HG03025 (cell line): ENCODE measurements around the gene CNTFR.
"Not testable (repeated sequence)": the region's sequence is repeated elsewhere in the genome, so short reads cannot be mapped to it uniquely, and the experiment has no call there.

Experiments used
- ATAC-seq: cut with Tn5 transposase; IDR thresholded peaks from one replicate; pipeline ENCODE4 v1.9.1; 2021; ENCODE audit warnings: mild to moderate bottlenecking, moderate library complexity; ENCODE audit not compliant: unreplicated experiment, low FRiP score

CNTFR gene, protein sequence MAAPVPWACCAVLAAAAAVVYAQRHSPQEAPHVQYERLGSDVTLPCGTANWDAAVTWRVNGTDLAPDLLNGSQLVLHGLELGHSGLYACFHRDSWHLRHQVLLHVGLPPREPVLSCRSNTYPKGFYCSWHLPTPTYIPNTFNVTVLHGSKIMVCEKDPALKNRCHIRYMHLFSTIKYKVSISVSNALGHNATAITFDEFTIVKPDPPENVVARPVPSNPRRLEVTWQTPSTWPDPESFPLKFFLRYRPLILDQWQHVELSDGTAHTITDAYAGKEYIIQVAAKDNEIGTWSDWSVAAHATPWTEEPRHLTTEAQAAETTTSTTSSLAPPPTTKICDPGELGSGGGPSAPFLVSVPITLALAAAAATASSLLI

DNA sequence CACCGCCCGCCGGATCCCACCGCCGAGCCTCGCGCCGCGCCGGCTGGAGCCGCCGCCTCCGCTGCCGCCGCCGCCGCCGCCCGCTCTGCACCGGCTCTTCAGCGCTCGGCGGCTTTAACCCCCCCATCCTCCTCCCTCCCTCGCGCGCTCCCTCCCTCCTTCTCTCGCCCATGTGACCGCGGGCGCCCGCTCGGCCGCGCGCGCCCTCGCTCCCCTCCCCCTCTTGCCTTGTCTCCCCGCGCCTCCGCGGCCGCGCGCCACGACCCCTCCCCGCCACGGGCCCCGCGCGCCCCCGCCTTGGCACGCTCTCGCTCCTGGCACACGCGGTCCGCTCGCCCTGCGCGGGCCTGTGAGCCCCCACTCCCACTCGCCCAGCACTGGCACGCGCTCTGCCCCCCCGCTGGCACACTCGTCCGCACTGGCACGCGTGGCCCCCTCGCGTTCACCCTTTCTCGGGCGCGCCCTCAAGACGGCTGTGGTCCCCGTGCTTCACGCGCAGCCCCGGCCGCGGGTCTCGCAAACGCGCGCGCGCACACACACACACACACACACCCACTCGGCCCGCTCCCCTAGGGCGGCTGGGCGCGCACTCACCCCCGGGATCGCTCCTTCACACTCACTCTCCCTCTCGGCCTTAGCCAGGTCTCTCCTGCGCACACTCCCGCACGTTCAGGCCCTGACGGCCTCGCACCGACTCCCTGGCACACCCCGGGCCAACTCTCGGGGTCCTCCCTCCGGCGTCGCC is at the start of gene CNTFR:
CNTFR (minus strand) TSS at position 89 of the 745 bp plus-strand sequence. CDS start 20,743 bp downstream, outside the sequence.
- ATAC-seq = no peak

DNA sequence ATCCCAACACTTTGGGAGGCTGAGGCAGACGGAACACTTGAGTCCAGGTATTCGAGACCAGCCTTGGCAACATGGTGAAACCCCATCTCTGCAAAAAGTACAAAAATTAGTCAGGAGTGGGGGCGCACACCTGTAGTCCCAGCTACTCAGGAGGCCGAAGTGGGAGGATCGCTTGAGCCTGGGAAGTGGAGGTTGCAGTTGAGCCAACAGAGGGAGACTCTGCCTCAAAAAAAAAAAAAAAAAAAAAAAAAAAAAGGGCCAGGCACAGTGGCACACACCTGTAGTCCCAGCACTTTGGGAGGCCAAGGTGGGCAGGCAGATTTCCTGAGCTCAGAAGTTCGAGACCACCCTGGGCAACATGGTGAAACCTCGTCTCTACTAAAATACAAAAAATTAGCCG is 49.8 kb upstream of the CNTFR start:
- ATAC-seq = not testable (repeated sequence)

DNA sequence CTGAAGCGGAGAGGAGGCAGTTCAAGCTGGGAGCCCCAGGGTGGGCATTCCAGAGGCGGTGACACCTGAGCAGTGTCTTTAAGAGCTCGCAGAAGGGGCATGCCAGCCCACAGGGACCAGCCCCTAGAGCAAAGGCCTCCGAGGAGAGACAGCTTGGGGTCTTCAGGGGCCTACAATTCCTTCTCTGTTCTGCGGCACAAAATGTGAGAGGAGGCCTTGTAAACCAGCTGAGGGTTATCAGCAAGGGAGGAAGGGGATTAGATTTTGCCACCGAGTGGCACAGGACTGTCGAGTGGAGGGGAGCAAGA is 48.6 kb upstream of the CNTFR start:
- ATAC-seq = no peak

DNA sequence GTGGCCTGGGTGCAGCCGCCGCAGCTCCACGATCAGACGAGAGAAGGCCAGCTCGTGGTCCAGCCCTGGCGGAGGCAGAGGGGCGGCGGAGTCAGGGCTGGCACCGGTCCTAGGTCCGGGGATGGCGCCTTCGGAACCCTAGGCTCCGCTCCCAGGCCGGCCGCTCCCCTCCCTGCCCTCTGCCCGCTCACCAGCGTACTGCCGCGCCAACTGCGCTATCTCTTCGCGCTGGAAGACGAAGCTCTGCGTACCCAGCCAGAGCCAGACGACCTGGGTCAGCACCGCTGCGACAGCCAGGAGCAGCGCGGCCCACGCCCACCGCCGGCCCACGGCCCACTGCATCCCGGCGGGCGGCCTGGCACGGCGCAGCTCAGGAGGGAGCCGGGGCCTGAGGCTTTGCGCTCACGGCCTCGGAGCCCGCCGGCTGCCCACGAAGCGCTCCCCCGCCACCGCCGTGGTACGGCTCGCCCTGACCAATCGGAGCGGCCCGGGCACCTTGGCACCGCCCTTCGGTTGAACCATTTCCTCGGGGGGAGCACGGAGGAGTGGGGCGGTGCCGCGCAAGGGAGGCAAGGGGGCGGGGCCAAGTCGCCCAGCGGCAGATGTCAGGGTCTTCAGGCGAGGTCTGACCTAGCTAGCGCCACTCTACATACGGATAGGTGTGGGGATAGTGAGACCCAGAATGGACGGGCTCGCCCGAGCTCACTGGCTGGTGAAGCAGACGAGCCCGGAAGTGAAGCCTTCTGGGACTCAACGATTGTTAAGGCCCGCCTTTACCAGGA is 48.0 kb upstream of the CNTFR start, which contains the start of gene SIGMAR1:
SIGMAR1 (minus strand) TSS at position 432 of the 782 bp plus-strand sequence; CDS start at position 342, 90 bp downstream.
- ATAC-seq = peak; percentile 81

DNA sequence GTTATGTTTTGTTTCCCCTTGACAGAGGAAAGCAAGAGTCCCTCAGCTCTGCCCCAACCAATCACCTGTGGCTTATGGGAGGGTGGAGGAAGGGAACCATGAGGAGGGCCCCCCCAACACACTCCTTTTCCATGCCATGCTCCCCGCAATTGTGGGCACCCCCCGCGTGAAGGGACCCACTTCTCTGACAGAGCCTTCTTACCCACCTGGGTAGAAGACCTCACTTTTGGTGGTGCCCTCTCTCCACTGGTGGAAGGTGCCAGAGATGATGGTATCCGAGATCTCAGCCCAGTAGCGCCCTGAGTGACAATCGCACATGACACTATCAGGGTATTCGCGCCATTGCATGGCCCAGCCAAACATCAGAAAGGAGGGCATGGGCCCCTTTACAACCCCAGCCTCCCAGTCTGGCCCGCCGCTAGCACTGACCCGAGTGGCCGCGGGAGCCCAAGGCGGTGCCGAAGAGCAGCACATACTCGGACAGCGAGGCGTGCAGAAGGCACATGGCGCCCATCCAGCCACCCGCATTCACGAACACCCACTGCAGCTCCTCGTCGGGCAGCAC is 47.3 kb upstream of the CNTFR start:
- ATAC-seq = peak; percentile 23

DNA sequence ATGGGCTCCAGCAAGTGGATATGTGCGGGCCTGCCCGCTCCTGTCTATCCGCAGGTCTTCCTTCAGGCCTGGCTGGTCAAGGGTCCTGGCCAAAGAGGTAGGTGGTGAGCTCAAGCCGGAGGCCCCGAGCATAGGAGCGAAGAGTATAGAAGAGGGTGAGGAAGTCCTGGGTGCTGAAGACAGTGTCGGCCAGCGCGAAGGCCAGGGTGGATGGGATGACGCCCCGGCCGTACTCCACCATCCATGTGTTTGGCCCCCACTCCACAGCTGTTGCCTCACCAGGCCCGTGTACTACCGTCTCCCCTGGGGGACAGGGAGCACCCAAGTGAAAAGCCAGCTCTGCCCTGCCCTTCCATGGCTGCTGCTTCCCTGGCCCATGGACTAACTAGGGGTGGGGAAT is 46.0 kb upstream of the CNTFR start:
- no peak for ATAC-seq

DNA sequence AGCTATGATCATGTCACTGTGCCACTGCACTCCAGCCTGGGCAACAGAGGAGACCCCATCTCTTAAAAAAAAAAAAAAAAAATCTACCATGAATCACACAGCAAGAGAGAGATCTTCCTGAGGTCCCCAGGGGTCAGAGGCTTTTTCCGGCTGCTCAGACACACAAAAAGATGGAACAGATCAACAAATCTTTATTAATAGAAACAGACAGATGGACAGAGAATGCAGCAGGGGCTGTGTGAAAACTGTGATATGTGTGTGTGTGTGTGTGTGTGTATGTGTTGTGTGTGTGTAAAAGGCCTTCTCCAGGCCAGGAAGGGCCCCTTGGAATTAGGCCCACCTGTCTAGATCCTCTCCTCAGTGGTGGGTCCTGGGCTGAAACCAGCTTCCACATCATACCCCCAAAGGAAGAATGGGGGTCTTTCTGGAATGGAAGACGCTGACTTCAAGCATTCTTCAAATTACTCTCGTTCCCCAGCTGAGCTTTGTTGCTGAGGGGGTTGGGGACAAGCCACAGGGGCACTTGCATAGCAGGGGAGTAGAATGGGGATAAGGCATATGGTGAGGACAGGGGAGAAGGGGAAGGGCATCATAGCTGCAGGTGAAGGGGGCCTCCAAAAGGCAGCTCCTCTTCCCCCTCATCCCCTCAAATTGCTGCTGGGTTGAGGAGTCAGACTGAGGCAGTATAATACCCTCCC is 45.2 kb upstream of the CNTFR start:
- ATAC-seq = no peak

DNA sequence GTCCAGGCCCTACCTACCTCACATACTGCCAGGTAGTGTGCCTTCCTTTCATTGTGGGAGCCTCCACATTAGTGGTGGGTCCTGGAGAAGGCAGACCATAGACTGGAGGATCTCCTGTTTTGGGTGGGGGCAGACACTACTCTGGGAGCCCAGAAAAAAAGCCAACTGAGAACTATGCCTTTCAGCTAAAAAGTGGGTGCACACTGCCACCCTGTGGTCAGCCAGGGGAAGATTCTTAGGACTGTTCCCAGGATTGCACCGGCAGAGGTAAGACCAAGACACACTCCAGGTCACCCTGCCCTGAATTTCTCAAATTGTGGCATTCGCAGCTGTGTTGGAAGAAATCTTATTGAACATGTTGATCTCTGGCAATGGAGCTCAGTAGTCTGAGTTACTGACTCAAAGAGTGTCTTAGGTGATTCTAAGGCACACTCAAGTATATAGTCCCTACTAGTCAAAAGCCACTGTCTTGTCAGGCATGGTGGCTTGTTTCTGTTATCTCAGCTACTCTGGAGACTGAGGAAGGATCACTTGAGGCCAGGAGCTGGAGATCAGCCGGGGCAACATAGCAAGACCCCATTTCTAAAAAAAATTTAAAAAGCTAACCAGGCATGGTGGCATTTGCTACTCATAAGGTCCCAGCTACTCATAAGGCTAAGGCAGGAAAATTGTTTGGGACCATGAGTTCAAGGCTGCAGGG is 44.5 kb upstream of the CNTFR start:
- ATAC-seq = no peak

DNA sequence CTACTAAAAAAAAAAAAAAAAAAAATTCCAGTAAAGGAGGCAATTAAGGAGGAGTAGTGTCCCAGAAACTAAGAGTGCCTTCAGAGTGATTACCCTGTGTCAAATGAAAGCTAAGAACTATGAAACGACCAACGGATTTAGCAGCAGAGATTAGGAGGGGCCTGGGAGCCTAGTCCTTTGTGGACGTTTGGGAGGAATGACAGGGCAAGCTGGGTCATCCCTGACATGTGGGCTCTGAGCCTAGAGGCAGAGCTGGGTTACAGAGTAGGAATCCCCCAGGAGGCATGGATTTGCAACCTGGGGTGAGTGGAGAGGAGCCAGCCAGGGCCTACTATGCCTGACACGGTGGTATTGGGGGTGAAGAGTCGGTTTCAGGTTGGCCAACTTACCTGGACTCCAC is 43.6 kb upstream of the CNTFR start:
- no peak for ATAC-seq

DNA sequence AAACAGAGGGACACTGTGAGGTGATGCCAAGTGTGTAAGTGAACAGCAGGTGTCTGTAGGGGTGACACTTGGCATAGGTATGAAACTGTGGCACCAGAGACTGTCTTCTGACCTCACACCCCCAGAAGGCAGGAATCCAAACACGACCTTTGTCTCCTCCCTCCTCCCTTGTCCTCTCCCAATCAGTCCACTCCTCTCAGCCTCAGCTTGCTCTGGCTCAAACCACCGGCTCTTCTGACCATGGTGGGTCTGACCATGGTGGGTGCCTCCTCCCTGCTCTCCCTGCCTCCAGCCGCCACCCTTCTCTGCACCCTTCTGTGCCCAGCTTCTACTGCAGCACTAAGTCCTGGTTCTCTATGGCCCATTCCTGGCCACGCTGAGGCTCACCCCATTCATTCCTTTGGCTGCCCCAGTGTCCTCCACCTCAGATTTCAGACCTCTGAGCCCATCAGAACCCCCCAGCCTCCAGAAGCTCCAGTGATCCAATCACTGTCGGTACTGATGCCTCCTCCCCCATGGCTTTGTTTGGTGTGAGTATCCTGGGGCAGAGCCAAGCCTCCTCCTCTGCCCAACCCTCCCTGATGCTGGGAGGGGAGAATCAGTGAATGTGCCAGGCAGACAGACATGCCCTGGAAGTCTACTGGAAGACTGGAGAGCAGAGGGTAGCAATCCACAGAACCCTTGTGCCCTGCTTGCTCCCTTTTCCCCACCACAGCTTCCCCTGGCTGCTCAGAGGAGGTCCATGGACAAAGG is 41.1 kb upstream of the CNTFR start:
- ATAC-seq = no peak

DNA sequence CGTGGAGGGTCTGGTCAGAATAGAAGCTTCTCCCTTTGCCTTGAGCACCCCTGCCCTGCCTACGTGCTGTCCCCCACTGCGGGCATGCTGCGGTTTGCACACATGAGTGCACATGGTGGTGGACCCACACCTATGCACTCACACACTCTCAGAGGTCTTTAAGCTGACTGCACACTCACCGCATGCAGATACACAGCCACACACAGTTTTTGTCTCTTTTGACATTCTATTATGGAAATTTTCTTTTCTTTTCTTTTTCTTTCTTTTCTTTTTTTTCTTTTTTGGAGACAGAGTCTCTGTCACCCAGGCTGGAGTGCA is 39.9 kb upstream of the CNTFR start:
- ATAC-seq = no peak

DNA sequence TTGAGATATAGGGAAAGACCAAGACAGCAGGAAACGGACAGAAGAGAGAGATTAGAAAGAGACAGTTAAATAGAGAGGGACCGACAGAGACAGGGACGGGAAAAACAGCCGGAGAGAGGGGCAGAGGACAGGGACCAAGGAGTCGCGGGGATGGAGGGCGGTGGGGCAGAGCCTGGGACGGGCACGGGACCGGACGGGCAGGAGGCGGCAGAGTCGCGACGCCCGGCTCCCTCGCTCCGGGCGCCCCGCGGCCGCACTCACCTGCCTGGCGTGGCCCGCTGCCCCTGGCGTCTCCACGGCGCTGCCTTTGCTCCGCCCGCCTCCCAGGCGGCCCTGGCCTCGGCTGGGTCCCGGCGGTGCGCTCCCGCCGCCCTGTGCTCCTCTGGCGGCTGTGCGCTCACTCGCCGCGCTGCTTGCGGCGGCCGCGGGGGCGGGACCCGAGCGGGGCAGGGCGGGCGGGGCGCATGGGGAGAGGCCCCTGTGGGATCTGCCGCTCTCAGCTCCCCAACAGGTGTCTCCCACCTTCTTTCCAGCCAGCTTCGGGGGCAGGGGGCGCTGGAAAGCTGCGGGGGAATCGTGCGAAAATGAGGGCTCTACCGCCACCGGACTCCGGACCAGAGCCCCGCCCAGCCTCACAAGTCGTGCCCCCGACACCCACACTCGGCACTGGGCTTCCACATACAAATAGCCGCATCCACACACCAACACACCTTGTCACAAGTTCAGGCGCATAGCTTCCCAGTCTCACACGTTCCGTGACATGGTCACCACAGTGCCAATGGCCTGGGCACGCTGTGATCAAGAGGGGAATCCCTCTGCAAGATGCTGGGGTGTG is 39.3 kb upstream of the CNTFR start, which contains the start of gene ARID3C:
ARID3C (minus strand) TSS at position 411 of the 835 bp plus-strand sequence. CDS start 1,052 bp downstream, outside the sequence.
- no peak for ATAC-seq

DNA sequence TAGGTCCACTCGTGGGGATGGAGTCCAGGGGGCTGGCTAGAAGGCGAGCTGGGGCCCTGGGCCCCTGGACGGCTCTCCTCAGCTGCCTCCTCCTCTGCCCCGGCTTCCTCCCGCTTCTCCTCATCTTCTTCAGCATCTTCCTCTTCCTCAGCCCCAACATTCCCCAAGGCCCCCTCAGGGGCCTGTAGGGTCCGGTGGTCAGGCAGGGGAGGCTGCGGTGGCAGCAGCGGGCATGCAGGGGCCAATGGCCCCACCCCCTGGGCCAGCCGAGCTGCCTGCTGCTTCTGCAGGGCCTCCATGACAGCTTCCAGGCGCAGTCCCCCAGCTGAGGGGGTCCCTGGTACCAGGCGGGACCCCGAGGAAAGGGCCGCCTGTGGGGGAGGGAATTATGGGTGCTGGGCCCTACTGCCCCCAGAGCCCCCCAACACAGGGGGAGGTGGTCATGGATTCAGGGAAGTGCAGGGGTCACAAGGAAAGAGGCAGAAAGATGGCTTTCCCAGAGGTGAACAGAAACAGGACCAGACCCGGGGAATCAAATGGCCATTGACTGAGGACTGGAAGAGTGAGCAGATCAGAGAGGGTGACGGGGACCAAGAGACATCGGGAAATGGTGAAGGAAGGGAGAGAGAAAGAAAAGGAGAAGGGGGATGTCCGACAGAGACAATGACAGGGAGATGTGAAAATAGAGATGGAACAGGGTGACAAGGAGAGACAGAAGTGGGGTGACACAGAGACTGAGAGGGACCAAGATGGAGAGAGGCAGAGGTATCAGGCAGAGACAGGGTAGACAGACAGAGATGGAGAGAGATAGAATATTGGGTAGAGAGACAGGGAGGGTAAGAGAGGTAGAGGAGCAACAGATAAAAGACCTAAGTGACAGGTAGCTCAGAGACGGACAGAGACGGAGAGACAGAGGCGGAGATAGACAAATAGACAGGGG is 38.5 kb upstream of the CNTFR start:
- no peak for ATAC-seq

DNA sequence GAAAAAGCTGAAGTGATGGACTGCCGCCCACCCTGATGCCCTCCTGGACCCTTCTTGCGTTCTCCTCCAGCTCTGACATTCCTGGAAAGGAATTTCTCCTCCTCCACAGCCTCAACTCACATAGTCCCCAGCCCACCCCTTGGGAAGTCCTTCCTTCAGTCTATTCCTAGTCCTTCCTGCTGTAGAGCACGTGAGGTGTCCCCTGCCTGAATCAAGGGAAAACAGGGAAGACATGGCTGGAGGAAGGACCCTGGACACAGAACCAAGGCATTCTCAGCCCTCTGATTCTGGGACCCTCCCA is 35.6 kb upstream of the CNTFR start:
- no peak for ATAC-seq

DNA sequence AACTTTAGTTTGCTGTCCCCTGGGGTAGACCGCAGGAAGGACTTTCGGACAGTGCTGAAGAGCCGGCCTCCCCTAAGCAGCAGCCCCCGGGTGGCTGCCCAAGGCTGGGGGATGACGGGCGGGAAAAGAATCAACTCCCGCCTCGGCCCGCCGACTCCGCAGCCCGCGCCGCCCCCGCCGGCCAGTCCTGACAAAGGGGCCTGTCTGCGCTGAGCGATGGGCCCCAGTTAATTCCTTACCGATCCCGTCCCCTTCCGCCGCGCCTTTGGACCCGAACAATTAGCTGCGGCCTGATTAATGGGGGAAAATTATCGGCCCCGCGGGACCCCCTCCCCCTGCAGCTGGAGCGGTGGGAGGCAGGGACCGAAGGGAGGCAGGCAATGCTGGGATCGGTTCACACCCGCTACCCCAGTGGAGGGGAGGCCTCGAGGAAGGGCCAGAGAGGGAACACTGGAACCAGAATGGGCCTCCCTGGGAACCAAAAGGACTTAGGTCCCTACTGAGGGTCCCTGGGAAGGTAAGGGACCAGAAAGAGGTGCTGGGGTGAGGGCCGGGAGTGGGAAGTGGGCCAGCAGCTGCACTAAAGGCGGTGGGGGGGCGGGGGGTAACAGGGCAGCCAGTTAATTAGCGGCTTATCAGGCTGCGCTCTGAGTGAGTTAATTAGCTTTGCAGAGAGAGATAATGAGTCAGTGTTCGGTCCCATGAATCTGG is 35.1 kb upstream of the CNTFR start:
- ATAC-seq = no peak

DNA sequence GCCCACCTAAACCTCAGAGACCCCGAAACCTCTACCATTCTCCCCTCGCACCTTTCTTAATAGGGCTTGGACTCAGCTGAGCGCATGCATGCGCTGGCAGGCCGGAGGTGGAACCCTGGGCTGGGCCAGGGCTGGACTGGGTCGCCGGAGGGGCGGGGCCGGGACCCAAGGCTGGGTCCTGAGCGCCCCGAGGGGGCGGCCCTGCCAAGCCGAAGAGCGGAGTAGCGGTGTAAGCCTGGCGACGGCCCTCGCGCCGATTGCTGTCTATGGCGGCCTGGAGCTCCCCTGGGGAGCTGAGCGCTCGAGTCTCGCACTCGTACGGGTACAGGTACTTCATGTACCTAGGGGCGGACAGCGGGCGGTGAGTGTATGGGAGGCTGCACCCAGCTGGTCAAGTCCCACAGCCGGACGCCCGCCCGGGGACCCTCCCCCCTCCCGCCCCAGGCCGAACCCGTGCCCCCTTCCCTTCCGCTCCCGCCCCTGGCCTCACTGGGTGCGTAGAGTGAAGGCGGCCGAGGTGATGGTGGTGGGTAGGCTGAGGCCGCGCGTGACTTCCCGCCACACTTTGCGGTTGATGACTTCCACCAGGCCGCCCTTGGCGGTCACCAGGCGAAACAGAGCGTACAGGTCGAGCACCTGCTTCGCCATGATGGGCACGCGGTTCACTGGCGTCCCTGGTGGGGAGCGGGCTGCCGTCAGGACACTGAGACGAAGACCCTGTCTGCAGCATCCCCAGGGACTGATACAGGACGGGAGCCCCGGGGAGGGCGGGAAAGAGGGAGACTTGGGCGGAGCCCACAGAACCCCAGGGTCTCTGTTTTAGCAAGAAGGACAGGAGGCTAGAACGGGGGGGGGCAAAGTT is 34.1 kb upstream of the CNTFR start:
- no peak for ATAC-seq
